KBM-7 (cell line): ENCODE measurements around the gene KDELR3.

Experiments
- DNase-seq: peaks from one replicate; pipeline ENCODE4 v3.0.0-alpha.2; 2015
- in situ Hi-C: fragments of 300-500 bp; cut with MboI; formaldehyde crosslinking; loops from 2 replicates; pipeline ENCODE4 v1.14.3; 2020; ENCODE audit warnings: low sequenced_read_pairs, low pct_unique_long_range_greater_than_20kb, mixed read lengths

KDELR3 gene

DNA sequence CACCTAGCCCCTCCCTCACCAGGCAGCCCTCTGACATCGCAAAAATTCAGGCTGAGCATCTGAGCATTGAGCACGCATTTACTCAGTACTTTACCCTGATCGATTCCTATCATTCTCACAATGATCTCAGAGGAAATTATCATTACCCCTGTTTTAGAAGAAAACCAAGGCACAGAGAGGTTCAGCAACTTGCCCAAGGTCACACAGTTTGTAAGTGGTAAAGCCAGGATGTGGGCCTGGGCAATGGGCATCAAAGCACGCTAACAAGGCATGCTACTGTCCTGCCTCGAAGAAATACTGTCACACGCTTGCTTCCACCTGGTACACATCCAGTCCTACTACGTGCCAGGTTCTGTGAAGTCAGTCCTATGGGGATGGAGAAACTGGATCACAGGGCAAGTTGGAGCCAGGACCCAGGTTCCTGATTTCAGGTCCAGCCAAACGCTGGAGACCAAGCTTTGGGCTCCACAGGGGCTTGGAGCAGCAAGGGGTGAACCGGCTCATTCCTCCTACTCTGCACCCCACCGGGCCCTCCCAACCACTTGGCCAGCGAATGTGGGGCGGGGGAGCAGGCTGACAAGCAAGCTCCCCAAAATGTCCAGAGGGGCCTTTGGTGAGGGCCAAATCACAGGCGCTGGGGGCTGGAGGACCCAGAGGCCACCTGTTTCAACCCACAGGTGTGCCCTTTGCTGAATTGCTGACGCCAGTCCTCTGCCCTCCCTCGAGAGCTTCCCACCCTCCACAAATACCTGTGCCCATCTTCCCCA, 31.1 kb upstream of the KDELR3 start:
- no peak for DNase-seq
- in situ Hi-C loops: no loop called here

DNA sequence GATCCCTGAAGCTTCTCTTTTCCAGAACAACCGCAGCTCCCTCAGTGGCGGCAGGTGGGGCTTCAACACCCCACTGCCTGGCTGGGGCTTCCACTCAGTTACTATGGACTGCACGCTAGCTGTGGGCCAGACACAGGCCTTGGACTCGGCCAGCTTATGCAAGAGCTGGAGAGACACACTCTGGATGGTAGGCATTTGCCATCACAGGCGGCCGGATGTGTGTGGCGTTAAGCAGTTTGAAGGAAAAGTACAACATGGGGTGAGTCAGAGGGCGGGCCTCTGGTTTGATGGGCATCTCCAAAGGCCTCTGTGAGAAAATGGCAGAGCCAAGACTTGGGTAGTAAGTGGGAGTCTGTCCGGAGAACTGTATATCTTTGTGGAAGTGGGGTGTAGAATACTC, 30.5 kb upstream of the KDELR3 start:
- no peak for DNase-seq
- in situ Hi-C loops: no loop called here

DNA sequence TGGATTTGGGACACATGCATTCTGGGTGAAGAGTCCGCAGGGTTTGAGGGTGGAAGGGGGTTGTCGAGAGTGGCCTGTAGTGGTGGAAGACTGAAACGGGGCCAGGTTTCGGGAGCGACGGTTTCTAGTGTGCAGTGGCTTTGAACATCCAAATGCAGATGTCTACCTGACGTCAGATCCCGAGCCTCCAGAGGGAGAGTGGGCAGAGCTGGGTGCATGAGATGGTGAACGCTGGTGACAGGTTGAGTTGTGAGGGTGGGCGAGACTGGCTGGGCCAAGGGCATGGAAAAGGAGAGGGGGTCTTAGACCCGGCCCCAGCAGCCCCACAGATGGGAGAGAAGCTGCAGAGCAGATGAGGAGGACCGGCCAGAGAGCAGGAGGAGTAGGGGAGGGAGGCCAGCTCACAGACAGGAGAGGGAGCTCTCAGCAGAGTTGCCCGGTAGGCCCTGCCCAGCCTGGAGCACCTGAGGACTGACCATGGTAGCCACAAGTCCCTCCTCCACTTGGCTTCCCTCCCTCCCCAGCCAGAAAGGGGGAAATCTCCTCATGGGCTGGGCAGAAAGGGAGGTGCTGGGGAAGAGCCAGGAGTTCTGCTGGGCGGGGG, 27.0 kb upstream of the KDELR3 start:
- DNase-seq: no peak
- in situ Hi-C loops: no loop called here

DNA sequence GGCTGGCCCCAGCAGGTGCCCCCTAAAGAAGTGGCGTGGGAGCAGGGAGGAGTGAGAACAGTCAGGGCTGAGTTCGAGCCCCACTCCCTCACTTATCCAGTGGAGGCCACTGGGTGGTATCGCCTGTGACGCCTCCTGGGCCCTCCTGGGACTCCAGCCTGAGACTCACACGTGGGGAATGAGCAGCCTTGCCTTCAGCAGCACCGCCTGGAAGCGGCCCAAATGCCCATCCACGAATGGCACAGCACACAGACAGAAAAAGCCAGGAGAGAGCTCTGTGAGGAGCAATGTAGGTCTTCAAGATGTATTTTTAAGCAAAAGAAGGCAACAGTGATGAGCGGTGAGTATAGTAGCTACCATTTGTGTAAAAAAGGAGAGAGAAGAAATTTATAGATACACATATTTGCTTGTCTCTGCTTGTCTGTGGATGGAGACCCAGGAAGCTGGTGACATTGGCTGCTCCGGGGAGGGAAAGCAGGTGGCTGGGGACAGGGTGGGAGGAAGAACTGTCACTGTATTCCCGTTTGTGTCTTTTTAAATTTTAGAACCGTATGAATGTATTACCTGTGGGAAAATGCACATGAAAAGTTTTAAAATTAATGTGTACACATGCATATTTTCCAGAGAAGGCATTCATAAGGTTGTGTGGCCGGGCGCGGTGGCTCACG, 26.1 kb upstream of the KDELR3 start:
- in situ Hi-C loops: no loop called here
- no peak for DNase-seq

DNA sequence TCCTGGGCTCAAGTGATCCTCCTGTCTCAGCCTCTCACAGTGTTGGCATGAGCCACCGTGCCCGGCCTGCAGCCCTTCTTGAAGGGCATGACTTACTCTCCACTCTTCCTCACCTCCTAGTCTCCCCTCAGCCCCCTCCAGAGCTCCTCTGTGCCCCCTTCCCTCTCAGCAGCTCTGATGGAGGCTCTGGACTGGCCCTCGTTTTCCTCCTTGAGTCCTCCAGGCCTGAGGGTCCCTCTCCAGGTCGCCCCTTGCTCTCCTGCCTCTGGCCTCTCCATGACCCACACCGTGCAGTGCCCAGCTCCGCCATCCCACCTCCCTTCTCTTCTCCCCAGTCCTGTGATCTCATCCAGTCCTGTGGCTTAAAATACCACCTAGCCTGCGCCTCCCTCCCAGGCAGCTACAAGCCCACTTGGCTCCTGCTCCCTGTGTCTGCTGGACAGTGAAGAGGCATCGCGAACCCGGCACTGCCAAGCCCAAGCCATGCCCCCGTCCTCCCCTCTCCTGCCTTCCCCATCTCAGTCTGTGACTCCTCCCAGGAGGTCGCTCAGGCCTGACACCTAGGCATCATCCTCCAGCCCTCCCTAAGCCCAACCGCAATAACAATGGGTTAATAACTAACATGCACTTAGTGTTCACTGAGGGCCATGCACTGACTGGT, 24.8 kb upstream of the KDELR3 start:
- no peak for DNase-seq
- in situ Hi-C loops: no loop called here

DNA sequence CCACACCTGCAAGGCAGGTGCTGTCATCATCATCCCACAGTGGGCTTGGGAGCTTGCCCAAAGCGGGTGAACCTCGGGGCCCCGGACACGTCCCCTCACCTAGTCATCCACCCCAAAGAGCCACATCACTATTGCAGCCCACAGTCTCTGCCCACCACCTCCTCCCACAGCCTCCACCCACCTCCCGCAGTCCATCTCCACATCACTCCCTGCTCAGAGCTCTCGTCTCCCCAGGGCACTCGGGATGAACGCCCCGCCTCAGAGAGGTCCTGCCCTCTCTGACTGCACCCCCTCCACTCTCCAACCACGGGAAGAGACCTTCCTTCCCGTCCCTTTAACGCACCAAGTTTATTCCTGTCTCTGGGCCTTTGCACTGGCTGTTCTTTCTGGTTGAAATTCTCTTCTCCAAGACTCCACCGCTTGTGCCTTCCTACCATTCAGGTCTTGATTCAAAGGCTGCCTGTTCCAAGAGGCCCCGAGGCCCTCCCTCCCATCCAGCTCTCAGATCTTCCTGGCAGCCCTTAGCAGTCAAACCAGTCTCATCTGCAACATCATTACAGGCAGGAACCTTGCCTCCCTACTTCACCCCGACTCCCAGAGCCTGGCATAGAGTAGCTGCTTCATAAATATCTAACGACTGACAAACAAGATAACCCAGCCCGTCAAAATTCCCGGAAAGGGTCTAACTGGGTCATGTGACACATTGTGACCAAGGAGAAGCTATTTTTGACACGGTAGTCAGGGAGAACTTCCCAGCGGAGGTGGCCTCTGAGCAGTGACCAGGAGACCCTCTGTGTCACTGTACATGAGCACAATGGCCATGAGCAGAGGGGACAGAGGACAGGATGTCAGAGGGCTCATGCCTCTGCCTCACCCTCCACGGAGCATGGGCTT, 24.0 kb upstream of the KDELR3 start:
- no peak for DNase-seq
- in situ Hi-C loops: no loop called here

DNA sequence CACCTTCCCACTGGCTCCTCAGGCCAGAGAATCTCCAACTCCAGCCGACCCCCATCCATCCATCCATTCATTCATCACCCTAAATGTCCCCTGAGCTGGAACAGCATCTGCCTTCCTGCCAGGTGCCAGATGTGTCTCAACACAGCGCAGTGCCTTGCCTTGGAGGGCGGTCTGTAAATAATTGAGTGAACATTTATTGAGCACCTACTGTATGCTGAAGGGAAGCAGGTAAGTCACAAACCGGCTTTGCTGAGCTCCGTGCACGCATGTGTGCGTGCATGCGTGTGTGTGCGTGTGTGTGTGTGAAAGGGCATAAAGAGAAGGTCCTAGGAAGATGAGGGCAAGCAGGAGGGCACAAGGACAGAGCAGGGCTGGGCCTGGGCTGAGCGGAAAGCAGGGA, 23.1 kb upstream of the KDELR3 start:
- in situ Hi-C loops: no loop called here
- DNase-seq: no peak

DNA sequence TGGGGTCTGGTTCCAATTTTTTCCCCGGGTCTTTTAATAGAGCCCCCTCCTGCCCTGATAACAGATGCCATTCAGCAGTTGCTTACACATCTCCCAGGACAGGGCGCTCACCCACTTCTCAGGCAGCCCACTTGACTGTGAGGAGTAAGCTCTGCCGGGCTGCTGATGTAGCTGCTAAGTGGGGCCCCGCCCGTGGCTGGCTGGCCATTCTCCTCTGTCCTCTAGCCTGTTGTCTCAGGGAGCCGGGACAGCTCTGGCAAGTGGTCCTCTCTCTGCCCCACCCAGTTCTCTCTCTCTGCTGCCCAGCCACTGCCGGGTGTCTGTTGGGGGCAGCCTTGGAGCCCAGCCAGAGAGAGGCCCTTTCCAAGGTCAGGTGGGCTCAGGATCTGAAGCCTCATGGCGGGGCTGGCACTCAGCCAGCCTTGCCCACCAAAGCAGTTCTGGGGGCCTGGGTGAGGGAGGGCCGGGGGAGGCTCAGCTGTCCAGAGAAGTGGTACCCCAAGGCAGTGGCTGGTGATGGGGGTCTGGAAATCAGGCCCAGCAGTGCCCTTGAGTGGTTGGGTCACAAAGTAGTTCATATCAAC, 21.8 kb upstream of the KDELR3 start:
- no peak for DNase-seq
- in situ Hi-C loops: no loop called here

DNA sequence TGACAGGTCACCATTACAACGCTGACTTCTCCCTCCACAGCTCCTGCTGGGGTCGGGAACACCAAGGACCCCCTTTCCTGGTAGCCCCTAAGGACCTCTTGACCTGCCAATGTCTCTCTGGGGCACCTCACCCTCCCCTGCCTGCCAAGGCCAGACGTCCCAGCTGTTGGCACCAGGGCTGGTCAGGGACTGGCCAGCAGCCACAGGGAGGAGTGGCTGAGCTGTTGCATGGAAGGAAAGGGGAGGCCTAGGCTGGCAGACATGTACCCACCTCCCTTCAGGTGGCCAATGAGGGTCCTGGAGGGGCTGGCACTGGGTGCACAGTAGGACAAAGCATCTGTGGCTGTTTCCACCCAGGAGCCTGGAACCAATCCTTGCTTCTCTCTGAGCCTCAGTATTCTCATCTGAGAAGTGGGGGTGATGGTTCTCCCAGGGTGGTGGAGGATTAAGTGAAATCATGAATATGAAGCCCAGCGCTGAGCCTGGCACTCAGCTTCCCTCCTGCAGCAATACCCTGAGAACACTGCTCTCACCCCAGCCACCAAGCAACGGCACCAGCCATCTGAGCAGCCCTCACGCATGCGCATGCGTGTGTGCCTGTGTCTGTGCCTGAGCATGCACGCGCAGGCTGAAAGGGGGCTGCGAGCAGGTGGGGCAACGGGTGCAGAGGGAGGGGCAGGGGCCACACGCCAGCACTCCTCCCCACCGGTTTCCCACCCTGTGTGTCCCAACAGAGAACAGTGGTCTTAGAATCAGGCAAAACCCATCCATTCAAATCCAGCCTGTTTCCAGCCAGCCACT, 18.8 kb upstream of the KDELR3 start:
- in situ Hi-C loops: no loop called here
- no peak for DNase-seq

DNA sequence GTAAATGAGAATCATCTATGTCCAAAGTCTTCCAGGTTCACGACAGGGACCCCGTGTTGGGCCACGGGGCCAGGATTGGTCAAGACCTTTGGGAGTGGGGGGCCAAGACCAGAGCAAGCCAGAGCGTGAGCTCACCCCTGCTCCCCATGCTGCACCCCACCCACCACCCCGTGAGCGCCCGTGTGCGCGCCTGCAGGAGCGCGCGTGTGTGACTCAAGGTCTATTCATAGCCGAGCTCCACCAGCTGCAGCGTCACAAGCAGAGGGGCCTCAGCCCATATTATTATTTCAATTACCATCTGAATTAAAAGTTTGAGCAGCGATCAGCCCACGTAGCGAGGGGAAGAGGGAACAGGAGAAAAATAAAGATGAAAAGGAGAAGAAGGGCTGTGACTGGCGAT, 18.1 kb upstream of the KDELR3 start:
- in situ Hi-C loops: no loop called here

DNA sequence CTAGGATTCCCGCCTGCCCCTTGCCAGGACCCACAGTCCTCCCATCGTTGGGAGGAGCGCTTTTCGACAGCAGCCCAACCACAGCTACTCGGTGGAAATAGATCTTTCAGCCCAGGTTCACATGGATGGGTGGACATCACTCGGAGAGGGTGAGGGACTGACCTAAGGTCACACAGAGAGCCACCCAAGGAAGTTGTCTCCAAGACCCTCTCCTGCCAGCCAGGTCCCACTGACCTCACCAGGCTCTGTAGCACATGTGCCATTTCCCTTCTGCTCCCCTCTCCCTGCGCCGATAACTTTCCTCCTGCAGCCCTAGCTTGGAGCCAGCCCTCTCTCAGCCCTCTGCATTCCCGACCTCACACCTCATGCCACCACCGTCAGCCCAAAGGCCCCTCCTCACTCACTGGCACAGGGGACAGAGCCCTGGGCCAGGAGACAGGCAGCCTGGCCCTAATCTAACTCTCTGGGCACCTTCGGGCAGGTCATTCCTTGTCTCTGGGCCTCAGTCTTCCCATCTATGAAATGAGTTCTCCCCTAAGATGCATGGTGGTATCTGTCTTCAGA, 17.6 kb upstream of the KDELR3 start:
- in situ Hi-C loops: no loop called here
- DNase-seq: no peak

More for the DNA sequence above, 18.1 kb upstream of the KDELR3 start:
- no peak for DNase-seq

DNA sequence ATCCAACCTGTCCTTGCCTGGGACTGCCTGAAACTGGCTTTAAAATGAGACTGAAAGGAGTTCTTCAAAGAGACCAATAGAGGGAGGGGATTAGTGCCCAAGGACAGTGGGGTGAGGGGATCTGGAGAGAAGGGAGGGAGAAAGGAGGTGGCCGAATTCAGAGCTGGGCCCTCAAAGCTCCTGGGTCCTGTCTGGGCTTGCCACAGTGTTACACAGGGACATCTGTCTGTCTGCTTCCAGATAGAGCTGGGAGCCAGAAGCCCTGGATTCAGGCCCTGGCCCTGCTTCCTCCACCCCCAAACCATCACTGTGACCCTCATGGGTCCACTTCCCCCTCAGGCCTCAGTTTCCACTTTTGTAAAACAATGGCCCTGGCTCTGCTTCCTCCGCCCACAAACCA, 16.5 kb upstream of the KDELR3 start:
- in situ Hi-C loops: no loop called here
- no peak for DNase-seq

DNA sequence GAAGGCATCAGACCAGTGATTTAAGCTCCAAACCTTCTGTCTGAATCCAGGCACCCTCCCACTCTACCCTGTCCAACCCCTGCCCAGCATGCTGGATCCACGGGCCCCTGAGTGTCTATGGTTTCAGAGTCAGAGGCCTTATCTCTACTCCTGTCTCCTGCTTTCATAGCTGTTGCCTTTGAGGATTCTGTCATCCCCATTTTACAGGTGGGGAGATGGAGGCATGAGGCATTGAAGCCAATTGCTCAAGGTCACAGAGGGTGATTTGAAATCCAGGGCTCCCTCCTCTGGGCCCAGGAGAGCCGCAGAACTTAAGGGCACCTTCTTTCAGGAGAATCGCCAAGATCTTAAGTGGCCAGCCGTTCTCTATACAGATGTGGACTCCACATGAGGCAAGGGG, 16.0 kb upstream of the KDELR3 start:
- in situ Hi-C loops: no loop called here
- DNase-seq: no peak

DNA sequence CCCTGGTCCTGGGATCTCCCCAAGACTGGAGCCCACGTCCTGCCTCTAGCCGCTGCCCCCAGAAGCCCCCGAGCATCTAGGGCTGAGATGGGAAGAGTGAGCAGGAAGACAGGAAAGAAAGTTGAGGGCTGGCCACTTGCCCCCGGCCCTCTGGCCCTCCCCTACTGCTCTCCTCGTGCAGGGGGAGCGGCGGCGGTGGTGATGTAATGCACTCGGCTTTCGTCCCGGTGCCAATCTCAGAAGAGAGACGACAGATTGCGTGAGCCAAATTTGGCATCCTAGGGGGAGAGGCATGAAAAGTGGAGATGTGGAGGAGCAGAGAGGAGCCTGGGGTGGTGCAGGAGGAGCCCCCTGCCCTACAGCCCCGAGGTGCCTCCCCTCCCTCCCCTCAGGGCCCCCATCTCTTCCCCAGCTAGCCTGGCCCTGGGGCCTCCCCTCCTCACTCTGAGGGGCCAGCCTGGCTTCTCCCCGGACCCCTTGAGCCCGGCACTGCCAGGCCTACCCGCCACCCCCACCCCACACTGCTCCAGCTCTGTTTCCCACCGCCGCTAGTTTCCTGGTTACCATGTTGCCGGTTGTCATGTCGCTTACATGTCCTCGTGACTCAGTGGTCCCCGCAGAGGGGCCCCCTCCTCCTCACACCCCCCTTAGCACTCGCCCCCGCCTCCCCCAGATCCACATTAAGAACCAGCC, 15.4 kb upstream of the KDELR3 start:
- in situ Hi-C loops: no loop called here
- DNase-seq: no peak

DNA sequence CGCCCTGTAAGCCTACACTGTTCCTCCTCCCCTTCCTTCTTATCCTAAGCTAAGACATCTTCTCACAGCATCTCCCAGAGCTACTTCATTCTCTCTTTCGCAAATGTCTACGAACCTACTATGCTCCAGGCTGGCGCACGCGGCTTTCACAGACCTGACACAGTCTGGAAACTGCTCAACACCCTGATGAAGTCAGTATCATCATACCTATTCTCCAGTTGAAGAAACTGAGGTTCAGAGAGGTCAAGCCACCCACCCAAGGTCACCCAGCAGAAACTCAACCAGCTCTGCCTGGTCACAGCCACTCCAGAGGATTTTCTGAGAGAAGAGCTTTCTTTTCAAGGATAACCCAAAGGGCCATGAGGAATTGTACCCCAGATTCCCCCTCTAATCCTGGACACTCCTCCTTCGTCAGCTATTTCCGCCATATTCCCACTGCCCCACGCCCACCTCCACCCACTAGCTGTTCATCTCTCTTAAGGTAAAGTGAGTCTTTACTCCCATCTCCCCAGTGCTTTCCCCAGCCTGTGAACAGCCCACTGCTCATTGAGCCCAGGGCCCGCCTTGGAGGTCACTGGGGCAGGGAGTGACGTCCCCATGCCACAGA, 14.7 kb upstream of the KDELR3 start:
- DNase-seq: no peak
- in situ Hi-C loops: no loop called here

DNA sequence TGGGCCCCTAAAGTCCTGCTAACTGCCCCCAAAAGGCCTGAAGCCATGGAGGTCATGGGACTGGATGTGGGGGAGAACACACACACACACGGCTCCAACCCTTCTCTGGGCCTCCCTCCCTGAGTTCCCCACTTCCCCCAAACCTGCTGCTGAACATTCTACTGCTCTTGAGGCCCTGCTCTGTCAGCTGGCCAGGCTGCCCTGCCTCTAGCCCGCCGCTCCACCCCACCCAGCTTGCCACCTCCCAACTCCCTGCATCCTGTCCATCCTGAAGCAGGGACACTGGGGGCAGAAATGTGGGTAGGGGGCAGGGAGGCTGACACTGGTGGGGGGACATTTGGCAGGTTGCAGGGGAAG, 13.9 kb upstream of the KDELR3 start:
- peak; percentile 41 for DNase-seq
- in situ Hi-C loops: no loop called here
